ENCODE measurements around the gene SMYD5.

GRCh38 chr2:73250872-73251846, 37.1 kb downstream of the SMYD5 start:
- TF ChIP-seq CTCF (IDR thresholded peaks at IDR 0.05; ENCODE audit: extremely low read depth in 1 of 2, insufficient read depth in 1 of 2, low read depth in 1 of 2, low read length in 2 of 2), result no peak
- TF ChIP-seq POLR2A (IDR thresholded peaks at IDR 0.05; ENCODE audit: low read depth, low read length), result no peak
- TF ChIP-seq MAX (IDR thresholded peaks at IDR 0.05; ENCODE audit: insufficient read depth, insufficient read length), result no peak
- no peak for TF ChIP-seq EZH2 (IDR thresholded peaks at IDR 0.05; ENCODE audit: borderline replicate concordance, low read depth, low read length, severe bottlenecking)
